HUES64 (cell line): ENCODE results near the gene PREX1.

Source experiments
- H3K27ac ChIP-seq: 2 replicates; pipeline ENCODE4 v1.7.0; 2013; ENCODE audit warnings: low read depth, low read length, inconsistent platforms
- H3K27me3 ChIP-seq: 2 replicates; pipeline ENCODE4 v1.6.1; 2013; ENCODE audit warnings: mild to moderate bottlenecking, low read length; ENCODE audit not compliant: insufficient read depth
- H3K36me3 ChIP-seq: 2 replicates; pipeline ENCODE4 v1.6.1; 2013; ENCODE audit warnings: mild to moderate bottlenecking, low read length; ENCODE audit not compliant: insufficient read depth
- H3K4me1 ChIP-seq: 2 replicates; pipeline ENCODE4 v1.6.1; 2013; ENCODE audit warnings: mild to moderate bottlenecking, low read length, moderate library complexity; ENCODE audit not compliant: insufficient read depth
- H3K4me3 ChIP-seq: 2 replicates; pipeline ENCODE4 v1.5.1; 2013; ENCODE audit warnings: mild to moderate bottlenecking, low read length, moderate library complexity
- H3K9ac ChIP-seq: 2 replicates; pipeline ENCODE4 v1.6.1; 2013; ENCODE audit warnings: mild to moderate bottlenecking, low read depth, low read length
- H3K9me3 ChIP-seq: 2 replicates; pipeline ENCODE4 v1.6.1; 2013; ENCODE audit warnings: low read depth, low read length; ENCODE audit not compliant: insufficient read depth
- WGBS: fragments of 150-250, 120-280 bp; methylation state at CpG from one replicate; pipeline ENCODE4 v1.1.7; 2013; ENCODE audit warnings: missing lambda C conversion rate; 5-methylcytosine and 5-hydroxymethylcytosine counted together

PREX1 gene

GRCh38 chr20:48613926-48614325 lies 213.9 kb downstream of the PREX1 start:
- Histone ChIP-seq H3K27ac (no peak overlapping the region), H3K4me3 (no peak overlapping the region), H3K9ac (no peak overlapping the region), H3K9me3 (no peaks in the 10 kb centered on the region), H3K27me3 (no peaks in the 10 kb centered on the region), H3K36me3 (no peaks in the 10 kb centered on the region), H3K4me1 (no peaks in the 10 kb centered on the region)
- 89% methylated on average over 4 of the region's 4 CpGs for WGBS

- H3K9me3 ChIP-seq, result no peaks in the 10 kb centered on the region
- no peak overlapping the region for H3K4me3 ChIP-seq
- H3K4me1 ChIP-seq, result peaks cover 4% of the 10 kb centered on the region
- H3K36me3 ChIP-seq, result no peaks in the 10 kb centered on the region
- H3K27me3 ChIP-seq, result no peaks in the 10 kb centered on the region
- H3K27ac ChIP-seq, result no peak overlapping the region
- no peak overlapping the region for H3K9ac ChIP-seq
- WGBS, result 83% methylated on average over 6 of the region's 6 CpGs
Observed at GRCh38 chr20:48612335-48612734, 215.5 kb downstream of the PREX1 start.

- Histone ChIP-seq H3K4me1 (peaks cover 4% of the 10 kb centered on the region), H3K4me3 (no peak overlapping the region), H3K36me3 (no peaks in the 10 kb centered on the region), H3K27ac (no peak overlapping the region), H3K27me3 (no peaks in the 10 kb centered on the region), H3K9me3 (no peaks in the 10 kb centered on the region), H3K9ac (no peak overlapping the region)
- 96% methylated on average over 4 of the region's 4 CpGs for WGBS
Observed at GRCh38 chr20:48610996-48611395, 216.8 kb downstream of the PREX1 start.

GRCh38 chr20:48609491-48609978 lies 218.3 kb downstream of the PREX1 start:
- no peak overlapping the region for H3K9ac ChIP-seq
- no peaks in the 10 kb centered on the region for H3K9me3 ChIP-seq
- H3K4me3 ChIP-seq, result no peak overlapping the region
- no peaks in the 10 kb centered on the region for H3K36me3 ChIP-seq
- H3K27me3 ChIP-seq, result no peaks in the 10 kb centered on the region
- H3K27ac ChIP-seq, result no peak overlapping the region
- WGBS, result 90% methylated on average over 5 of the region's 5 CpGs
- peaks cover 4% of the 10 kb centered on the region for H3K4me1 ChIP-seq

GRCh38 chr20:48608756-48609155 lies 219.0 kb downstream of the PREX1 start:
- no peaks in the 10 kb centered on the region for H3K27me3 ChIP-seq
- H3K4me3 ChIP-seq, result no peak overlapping the region
- no peaks in the 10 kb centered on the region for H3K9me3 ChIP-seq
- WGBS, result 81% methylated on average over 2 of the region's 3 CpGs
- no peak overlapping the region for H3K27ac ChIP-seq
- peaks cover 4% of the 10 kb centered on the region for H3K4me1 ChIP-seq
- H3K9ac ChIP-seq, result no peak overlapping the region
- no peaks in the 10 kb centered on the region for H3K36me3 ChIP-seq

GRCh38 chr20:48607544-48607865 lies 220.3 kb downstream of the PREX1 start:
- Histone ChIP-seq H3K9me3 (no peaks in the 10 kb centered on the region), H3K4me3 (no peak overlapping the region), H3K36me3 (no peaks in the 10 kb centered on the region), H3K4me1 (peaks cover 4% of the 10 kb centered on the region), H3K9ac (no peak overlapping the region), H3K27ac (no peak overlapping the region), H3K27me3 (no peaks in the 10 kb centered on the region)
- WGBS, result 93% methylated on average over 8 of the region's 8 CpGs

GRCh38 chr20:48606841-48607543 lies 220.8 kb downstream of the PREX1 start:
- Histone ChIP-seq H3K9ac (no peak overlapping the region), H3K27ac (no peak overlapping the region), H3K36me3 (no peaks in the 10 kb centered on the region), H3K4me1 (peaks cover 4% of the 10 kb centered on the region), H3K9me3 (no peaks in the 10 kb centered on the region), H3K27me3 (no peaks in the 10 kb centered on the region), H3K4me3 (no peak overlapping the region)
- WGBS, result 84% methylated on average over 12 of the region's 12 CpGs

GRCh38 chr20:48606172-48606840 lies 221.5 kb downstream of the PREX1 start:
- WGBS, result 91% methylated on average over 14 of the region's 14 CpGs
- Histone ChIP-seq H3K9ac (no peak overlapping the region), H3K4me1 (peaks cover 4% of the 10 kb centered on the region), H3K27me3 (no peaks in the 10 kb centered on the region), H3K36me3 (no peaks in the 10 kb centered on the region), H3K27ac (no peak overlapping the region), H3K4me3 (no peak overlapping the region), H3K9me3 (no peaks in the 10 kb centered on the region)

- H3K4me3 ChIP-seq, result no peak overlapping the region
- H3K27ac ChIP-seq, result no peak overlapping the region
- WGBS, result 91% methylated on average over 16 of the region's 17 CpGs
- H3K4me1 ChIP-seq, result peaks cover 4% of the 10 kb centered on the region
- H3K9ac ChIP-seq, result no peak overlapping the region
- no peaks in the 10 kb centered on the region for H3K9me3 ChIP-seq
- no peaks in the 10 kb centered on the region for H3K36me3 ChIP-seq
- no peaks in the 10 kb centered on the region for H3K27me3 ChIP-seq
Observed at GRCh38 chr20:48605364-48606171, 222.2 kb downstream of the PREX1 start.

- Histone ChIP-seq H3K9ac (no peak overlapping the region), H3K36me3 (no peaks in the 10 kb centered on the region), H3K27ac (no peak overlapping the region), H3K9me3 (no peaks in the 10 kb centered on the region), H3K4me3 (no peak overlapping the region), H3K4me1 (peaks cover 4% of the 10 kb centered on the region), H3K27me3 (no peaks in the 10 kb centered on the region)
- WGBS, result 94% methylated on average over 7 of the region's 7 CpGs
Observed at GRCh38 chr20:48604936-48605335, 222.9 kb downstream of the PREX1 start.

- Histone ChIP-seq H3K9ac (no peak overlapping the region), H3K36me3 (no peaks in the 10 kb centered on the region), H3K4me1 (peaks cover 4% of the 10 kb centered on the region), H3K4me3 (no peak overlapping the region), H3K27me3 (no peaks in the 10 kb centered on the region), H3K9me3 (no peaks in the 10 kb centered on the region), H3K27ac (no peak overlapping the region)
- 88% methylated on average over 9 of the region's 9 CpGs for WGBS
Observed at GRCh38 chr20:48604426-48604825, 223.4 kb downstream of the PREX1 start.
